ENCODE results near the gene KLF16. TPM values are rescaled to one million over a fixed set of nuclear protein-coding genes. Genes with fewer than 3 reads are reported as not detected.
A peak's percentile ranks its signal among the peaks of the same experiment; 100 is the strongest.

The KLF16 gene
- total RNA-seq, 2 experiments from 2014 or later = 22.6 to 28.1 TPM

DNA sequence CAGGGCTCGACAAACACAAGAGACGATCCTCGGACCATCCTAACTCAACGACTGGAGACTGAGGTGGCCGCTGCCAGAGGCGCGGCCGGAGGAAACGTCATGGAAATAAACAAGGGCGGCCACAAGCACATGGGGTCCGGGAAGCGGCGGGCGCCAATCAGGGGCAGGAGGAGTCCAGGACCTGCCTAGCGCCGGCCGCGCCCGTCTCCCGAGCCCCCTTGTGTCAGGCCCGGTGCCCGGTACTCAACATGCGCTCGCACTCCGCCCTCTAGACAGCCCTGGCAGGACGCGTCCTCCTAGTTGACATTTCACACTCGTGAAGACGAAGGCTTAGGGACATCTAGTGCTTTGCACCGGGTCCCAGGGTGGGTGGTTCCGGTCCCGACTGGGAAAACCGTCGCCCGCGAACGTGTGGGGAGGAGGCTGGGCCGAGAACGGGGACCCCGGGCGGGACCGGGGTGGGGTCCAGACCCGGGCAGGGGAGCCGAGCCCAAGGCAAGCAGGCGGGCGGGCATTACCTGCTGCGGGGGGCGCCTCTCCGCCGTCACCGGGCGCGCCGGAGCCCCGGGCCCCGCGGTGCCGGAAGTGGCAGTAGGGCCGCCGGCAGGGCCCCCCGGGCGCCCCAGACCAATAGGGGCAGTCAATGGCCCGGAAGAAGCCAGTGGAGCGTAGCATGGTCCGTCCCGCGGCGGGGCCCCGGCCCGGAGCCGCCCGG is 15.5 kb downstream of the KLF16 start:
- CTCF ChIA-PET = interaction anchor here (0.6 to 2.8 kb wide), 3 partner anchors 10 to 654 kb away, joined by 4 to 15 read pairs (median 5); no protein-coding TSS in a partner anchor
- Mint-ChIP-seq H3K36me3 (no peaks in the 10 kb centered on the region), H3K27me3 (no peaks in the 10 kb centered on the region), H3K9me3 (ENCODE audit: low read depth) (no peaks in the 10 kb centered on the region), H3K4me3 (peak overlapping the region; percentile 81), H3K4me1 (peaks cover 44% of the 10 kb centered on the region), H3K27ac (peak overlapping the region; percentile 94)
- ATAC-seq (peak; percentile 51), DNase-seq (peak; percentile 66)

- peak overlapping the region; percentile 81 for H3K4me3 Mint-ChIP-seq
- H3K36me3 Mint-ChIP-seq = no peaks in the 10 kb centered on the region
- CTCF ChIA-PET = interaction anchor here (0.6 to 2.8 kb wide), 2 partner anchors 10 to 654 kb away, joined by 4 to 15 read pairs; no protein-coding TSS in a partner anchor
- DNase-seq (no peak), ATAC-seq (no peak)
- no peaks in the 10 kb centered on the region for H3K9me3 Mint-ChIP-seq (ENCODE audit: low read depth)
- peak overlapping the region; percentile 94 for H3K27ac Mint-ChIP-seq
- H3K4me1 Mint-ChIP-seq = peaks cover 43% of the 10 kb centered on the region
- no peaks in the 10 kb centered on the region for H3K27me3 Mint-ChIP-seq
Measured at GRCh38 chr19:1847348-1847683, 16.1 kb downstream of the KLF16 start.

DNA sequence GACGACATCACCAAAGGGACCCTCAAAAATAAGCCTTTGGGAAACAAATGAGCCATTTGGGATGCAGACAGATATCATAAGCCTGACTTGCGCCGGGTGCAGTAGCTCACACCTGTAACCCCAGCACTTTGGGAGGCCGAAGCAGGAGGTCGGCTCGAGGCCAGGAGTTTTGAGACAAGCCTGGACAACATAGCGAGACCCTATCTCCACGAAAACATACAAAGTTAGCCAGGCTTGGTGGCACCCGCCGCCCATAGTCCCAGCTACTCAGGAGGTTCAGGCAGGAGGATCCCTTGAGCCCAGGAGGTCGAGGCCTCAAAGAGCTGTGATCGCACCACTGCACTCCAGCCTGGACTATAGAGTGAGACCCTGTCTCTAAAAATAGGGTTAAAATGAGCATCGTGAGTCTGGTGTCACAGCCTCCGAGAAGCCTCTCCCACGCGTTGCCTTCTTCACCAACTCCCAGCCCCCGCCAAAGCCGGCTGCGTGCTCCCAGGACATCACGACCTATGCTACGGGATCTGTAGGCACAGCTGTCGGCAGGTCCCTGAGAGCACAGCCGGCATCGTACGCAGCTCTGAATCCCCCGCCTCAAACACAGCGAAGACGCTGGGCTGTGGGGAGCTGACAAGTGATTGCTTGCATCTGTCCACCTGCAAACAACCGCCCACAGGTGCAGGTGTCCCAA is 16.7 kb downstream of the KLF16 start:
- H3K4me1 Mint-ChIP-seq = peaks cover 42% of the 10 kb centered on the region
- no peaks in the 10 kb centered on the region for H3K36me3 Mint-ChIP-seq
- no peaks in the 10 kb centered on the region for H3K27me3 Mint-ChIP-seq
- H3K9me3 Mint-ChIP-seq (ENCODE audit: low read depth) = no peaks in the 10 kb centered on the region
- H3K27ac Mint-ChIP-seq = peak overlapping the region; percentile 94
- ATAC-seq (no peak), DNase-seq (no peak)
- H3K4me3 Mint-ChIP-seq = peak overlapping the region; percentile 81
- CTCF ChIA-PET = interaction anchor here (2.8 to 4.1 kb wide), 2 partner anchors 9 to 20 kb away, joined by 14 to 15 read pairs; no protein-coding TSS in a partner anchor

DNA sequence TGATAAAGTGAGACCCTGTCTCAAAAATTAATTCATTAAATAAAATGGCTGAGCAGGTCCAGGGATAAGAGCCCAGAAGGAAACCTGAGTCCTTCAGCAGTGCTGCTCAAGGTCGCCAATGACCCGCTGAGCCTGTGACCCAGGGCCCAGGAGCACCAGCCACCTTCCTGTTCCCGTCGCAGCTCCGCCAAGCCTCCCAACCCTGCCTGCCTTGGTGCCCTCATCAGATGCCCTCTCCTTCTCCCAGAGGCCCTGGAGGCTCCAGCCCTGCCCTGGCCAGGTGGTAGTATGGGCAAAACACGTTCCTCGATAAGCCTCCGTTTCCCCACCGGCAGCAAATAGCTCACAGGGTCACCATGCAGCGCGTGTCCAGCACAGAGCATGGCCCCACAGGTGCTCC is 17.7 kb downstream of the KLF16 start:
- DNase-seq (no peak), ATAC-seq (no peak)
- H3K4me1 Mint-ChIP-seq = peaks cover 35% of the 10 kb centered on the region
- no peaks in the 10 kb centered on the region for H3K9me3 Mint-ChIP-seq (ENCODE audit: low read depth)
- H3K4me3 Mint-ChIP-seq = no peak overlapping the region
- CTCF ChIA-PET = interaction anchor here (1.6 to 4.1 kb wide), 3 partner anchors 8 to 19 kb away, joined by 3 to 15 read pairs (median 14); no protein-coding TSS in a partner anchor
- H3K36me3 Mint-ChIP-seq = no peaks in the 10 kb centered on the region
- H3K27me3 Mint-ChIP-seq = no peaks in the 10 kb centered on the region
- no peak overlapping the region for H3K27ac Mint-ChIP-seq

GRCh38 chr19:1845125-1845515 is 18.3 kb downstream of the KLF16 start:
- H3K4me1 Mint-ChIP-seq = peaks cover 33% of the 10 kb centered on the region
- H3K9me3 Mint-ChIP-seq (ENCODE audit: low read depth) = no peaks in the 10 kb centered on the region
- H3K36me3 Mint-ChIP-seq = no peaks in the 10 kb centered on the region
- DNase-seq (no peak), ATAC-seq (no peak)
- CTCF ChIA-PET = interaction anchor here (1.6 to 4.1 kb wide), 3 partner anchors 8 to 19 kb away, joined by 3 to 15 read pairs (median 14); no protein-coding TSS in a partner anchor
- no peak overlapping the region for H3K4me3 Mint-ChIP-seq
- no peak overlapping the region for H3K27ac Mint-ChIP-seq
- no peaks in the 10 kb centered on the region for H3K27me3 Mint-ChIP-seq

DNA sequence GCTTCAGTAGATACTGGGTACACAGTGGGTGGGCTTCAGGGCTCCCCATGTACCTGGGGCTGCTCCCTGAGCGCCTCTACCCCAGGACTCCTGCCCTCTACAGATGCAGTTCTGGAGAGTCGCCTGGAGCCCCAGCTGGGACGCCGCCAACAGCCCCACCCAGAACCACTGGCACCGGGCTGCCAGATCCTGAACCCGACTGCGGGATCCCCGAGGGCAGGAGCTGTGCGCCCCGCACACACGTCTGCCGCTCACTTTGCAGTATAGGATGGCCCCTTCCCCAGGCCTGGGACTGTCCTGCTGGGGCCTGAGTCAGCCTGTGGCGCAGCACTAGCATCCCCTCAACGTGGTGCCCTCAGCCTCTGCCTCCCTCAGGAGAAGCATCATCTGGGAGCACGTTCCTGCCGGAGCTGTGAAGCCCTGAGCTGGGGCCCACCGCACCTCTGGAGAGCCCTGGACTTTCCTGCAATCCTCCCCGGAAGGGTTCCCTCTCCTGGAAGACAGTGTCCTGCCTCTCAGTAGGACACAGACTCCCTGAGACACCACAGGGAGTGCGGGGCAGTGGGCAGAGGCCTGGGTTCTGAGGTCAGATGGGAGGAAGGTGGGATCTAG is 18.8 kb downstream of the KLF16 start:
- Mint-ChIP-seq H3K36me3 (no peaks in the 10 kb centered on the region), H3K9me3 (ENCODE audit: low read depth) (no peaks in the 10 kb centered on the region), H3K4me1 (peaks cover 29% of the 10 kb centered on the region), H3K27me3 (no peaks in the 10 kb centered on the region), H3K27ac (no peak overlapping the region), H3K4me3 (no peak overlapping the region)
- DNase-seq (no peak), ATAC-seq (no peak)
- CTCF ChIA-PET = interaction anchor here (1.6 to 4.1 kb wide), 3 partner anchors 7 to 18 kb away, joined by 3 to 15 read pairs (median 14); no protein-coding TSS in a partner anchor

DNA sequence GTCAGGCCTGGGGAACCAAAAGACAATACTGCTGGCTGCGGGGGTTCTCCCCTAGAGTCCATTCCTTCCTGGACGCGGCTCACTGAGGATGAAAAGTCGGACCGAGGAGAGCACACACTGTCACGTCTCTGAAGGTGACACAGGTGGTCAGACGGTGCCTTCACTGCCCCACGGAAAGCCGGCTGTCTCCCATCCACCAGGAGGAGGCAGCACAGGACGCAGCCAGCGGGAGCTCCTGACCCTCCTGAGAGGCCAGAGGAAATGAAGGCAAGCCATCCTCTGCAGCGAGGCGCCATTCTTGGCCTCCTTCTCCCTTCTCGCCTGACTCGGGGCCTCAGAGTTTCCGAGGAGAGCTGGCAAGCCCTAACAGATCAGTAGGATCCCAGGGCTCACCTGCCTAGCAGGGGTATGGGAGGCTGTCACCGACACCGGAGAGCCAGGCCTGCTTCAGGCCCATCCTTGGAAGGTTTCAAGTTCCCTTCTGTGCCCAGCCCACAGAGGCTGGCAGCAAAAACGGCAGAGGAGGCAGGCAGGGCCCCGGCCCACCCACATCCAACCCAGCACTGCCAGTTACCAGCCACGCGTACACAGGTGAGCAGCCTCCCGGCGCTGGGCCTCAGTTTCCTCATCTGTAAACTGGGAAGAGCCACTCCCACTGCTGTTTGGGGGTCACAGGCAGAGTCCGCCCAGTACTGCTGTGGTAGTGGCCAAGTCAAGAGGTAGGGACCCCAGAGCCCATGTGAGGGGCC is 19.6 kb downstream of the KLF16 start:
- Mint-ChIP-seq H3K4me3 (no peak overlapping the region), H3K36me3 (no peaks in the 10 kb centered on the region), H3K27me3 (no peaks in the 10 kb centered on the region), H3K9me3 (ENCODE audit: low read depth) (no peaks in the 10 kb centered on the region), H3K4me1 (peaks cover 27% of the 10 kb centered on the region), H3K27ac (no peak overlapping the region)
- no peak for ATAC-seq
- DNase-seq = no peak
- CTCF ChIA-PET = interaction anchor here (1.6 to 4.1 kb wide), 2 partner anchors 9 to 18 kb away, joined by 3 to 14 read pairs; no protein-coding TSS in a partner anchor

DNA sequence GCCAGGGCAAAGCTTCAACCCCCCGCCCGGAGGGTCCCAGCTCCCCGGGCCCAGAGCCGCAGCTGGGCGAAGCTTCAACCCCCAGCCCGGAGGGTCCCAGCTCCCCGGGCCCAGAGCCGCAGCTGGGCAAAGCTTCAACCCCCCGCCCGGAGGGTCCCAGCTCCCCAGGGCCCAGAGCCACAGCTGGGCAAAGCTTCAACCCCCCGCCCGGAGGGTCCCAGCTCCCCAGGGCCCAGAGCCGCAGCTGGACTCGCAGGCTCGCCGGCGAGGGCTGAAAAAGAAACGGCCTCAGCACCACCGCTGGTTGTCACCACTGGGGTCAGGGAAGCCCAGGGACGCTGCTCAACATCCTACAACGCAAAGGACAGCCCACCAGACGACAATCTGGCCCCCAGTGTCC is 20.3 kb downstream of the KLF16 start:
- H3K36me3 Mint-ChIP-seq = no peaks in the 10 kb centered on the region
- no peaks in the 10 kb centered on the region for H3K27me3 Mint-ChIP-seq
- H3K9me3 Mint-ChIP-seq (ENCODE audit: low read depth) = no peaks in the 10 kb centered on the region
- no peak overlapping the region for H3K27ac Mint-ChIP-seq
- DNase-seq (no peak), ATAC-seq (no peak)
- H3K4me3 Mint-ChIP-seq = no peak overlapping the region
- CTCF ChIA-PET = interaction anchor here (4.1 kb wide), 1 partner anchor 17 kb away, joined by 14 read pairs; no protein-coding TSS in a partner anchor
- peaks cover 25% of the 10 kb centered on the region for H3K4me1 Mint-ChIP-seq

GRCh38 chr19:1841209-1841924 is 22.0 kb downstream of the KLF16 start:
- no peak overlapping the region for H3K4me3 Mint-ChIP-seq
- no peaks in the 10 kb centered on the region for H3K36me3 Mint-ChIP-seq
- no peaks in the 10 kb centered on the region for H3K27me3 Mint-ChIP-seq
- DNase-seq (no peak), ATAC-seq (no peak)
- H3K27ac Mint-ChIP-seq = no peak overlapping the region
- H3K4me1 Mint-ChIP-seq = peaks cover 13% of the 10 kb centered on the region
- CTCF ChIA-PET = interaction anchor here (0.6 to 2.2 kb wide), 4 partner anchors 11 to 184 kb away, joined by 3 to 8 read pairs (median 4); no protein-coding TSS in a partner anchor
- no peaks in the 10 kb centered on the region for H3K9me3 Mint-ChIP-seq (ENCODE audit: low read depth)

DNA sequence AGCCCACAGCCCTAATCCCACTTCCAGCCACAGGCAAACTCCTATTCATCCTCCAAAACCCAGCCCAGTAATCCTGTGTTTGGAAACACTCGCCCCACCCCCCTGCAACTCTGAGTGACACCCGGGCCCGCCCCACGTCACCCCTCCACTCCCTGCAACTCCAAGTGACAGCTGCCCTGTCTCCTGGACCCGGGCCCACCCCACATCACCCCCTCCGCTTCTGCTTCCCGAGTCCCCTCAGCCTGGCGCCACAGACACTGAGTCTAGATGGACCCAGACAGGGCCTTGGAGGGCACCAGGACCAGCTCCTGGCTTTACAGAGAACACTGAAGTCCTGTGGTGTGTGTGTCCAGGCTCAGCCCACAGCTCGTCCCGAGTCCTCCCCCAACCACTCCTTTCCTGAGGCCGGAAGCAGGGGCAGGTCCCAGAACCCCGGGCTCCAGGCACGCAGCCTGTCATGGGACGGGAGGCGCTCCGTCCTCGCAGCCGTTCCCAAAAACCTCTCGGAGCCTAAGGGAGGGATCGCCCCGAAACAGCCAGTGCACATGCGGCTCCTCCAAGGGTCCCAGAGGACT is 22.8 kb downstream of the KLF16 start:
- Mint-ChIP-seq H3K36me3 (no peaks in the 10 kb centered on the region), H3K27me3 (no peaks in the 10 kb centered on the region), H3K4me3 (no peak overlapping the region), H3K4me1 (peaks cover 7% of the 10 kb centered on the region), H3K9me3 (ENCODE audit: low read depth) (no peaks in the 10 kb centered on the region), H3K27ac (no peak overlapping the region)
- CTCF ChIA-PET = interaction anchor here (0.7 to 5.6 kb wide), 5 partner anchors 8 to 15 kb away, joined by 3 to 42 read pairs (median 5); no protein-coding TSS in a partner anchor
- DNase-seq (no peak), ATAC-seq (no peak)

DNA sequence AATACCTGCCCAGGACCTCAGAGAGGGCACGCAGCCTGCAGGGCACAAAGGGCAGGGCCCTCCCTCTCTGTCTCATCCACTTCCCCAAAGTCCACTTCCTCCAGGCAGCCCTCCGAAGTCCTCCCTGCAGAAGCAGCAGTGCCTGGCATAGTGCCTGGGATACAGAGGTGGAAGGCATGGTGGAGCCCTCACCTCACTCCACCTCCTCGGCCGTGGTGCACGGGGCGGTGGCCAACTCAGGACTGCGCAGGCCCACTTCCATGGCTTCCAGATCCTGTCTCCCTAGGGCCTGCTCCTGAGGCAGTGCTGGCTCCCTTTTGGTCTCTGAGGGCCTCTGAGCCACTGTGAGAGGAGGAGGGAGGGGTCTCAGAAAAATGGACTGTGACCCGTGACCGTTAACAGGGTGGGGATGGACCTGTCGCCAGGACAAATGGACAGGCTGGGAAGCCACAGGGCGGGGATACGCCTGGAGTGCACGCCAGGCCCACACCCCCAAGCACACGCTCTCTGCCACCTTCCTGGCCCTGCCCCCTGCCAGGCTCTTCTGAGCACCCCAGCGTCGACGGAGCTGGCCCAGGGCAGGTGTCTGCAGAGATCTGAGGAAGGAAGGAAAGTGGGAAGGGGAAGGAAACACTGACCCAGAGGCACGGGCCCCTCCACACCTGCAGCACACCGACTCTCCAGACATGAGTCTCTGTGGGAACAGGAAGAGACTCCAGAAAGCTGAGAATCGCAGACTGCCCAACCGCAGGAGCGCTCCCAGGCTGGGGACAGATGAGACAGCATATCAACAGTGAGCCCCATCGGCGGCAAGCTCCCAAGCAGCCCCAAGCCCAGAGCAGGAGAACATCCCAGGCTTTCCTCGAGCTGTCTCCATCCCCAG is 23.5 kb downstream of the KLF16 start:
- Mint-ChIP-seq H3K4me1 (peaks cover 6% of the 10 kb centered on the region), H3K36me3 (no peaks in the 10 kb centered on the region), H3K4me3 (no peak overlapping the region), H3K9me3 (ENCODE audit: low read depth) (no peaks in the 10 kb centered on the region), H3K27ac (peak overlapping the region; percentile 19), H3K27me3 (no peaks in the 10 kb centered on the region)
- CTCF ChIA-PET = interaction anchor here (0.9 to 5.6 kb wide), 5 partner anchors 9 to 25 kb away, joined by 3 to 42 read pairs (median 5); no protein-coding TSS in a partner anchor
- no peak for ATAC-seq
- DNase-seq = no peak
